Measurements from ENCODE around the gene AK3.

The AK3 gene

GRCh38 chr9:4706021-4706420, 35.0 kb downstream of the AK3 start:
- DNase-seq (ENCODE audit: low read depth) = no peak

DNA sequence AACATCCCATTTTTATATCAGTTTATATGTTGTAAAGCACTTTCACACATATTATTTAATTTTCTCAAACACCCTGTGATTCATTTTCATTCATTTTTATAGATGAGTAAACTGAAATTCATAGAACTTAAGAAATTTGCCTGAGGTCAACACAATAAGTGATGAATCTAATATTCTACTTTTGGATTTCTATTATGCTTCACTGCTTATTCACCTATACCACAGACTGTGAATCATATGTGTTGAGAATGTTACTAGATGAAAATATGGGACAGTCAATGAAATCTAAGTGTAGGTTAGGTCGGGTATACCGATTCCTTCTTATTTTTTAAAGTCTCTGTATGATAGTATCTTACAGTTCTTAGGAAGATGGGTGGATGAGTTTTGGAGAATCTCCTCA, 36.9 kb downstream of the AK3 start:
- DNase-seq (ENCODE audit: low read depth) = no peak

DNA sequence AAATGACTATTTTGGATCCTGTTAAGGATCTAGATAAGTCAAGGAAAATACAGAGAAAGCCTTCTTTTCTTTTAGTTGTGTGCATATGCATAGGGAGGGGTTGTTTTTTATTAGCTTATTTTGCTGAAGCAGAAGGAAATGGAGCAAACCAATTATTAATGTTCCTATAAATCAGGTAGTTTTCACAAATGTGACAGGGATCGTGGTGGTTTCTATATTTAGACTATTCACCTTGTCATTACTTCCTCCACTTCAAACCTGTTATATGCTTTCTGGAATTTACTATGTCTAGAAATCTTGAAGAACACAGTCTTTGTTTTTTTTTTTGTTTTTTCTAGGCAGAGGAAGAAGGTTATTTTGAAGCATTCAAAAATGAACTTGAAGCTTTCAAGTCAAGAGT, 39.5 kb downstream of the AK3 start:
- DNase-seq (ENCODE audit: low read depth) = no peak

GRCh38 chr9:4700932-4701331, 40.1 kb downstream of the AK3 start:
- peak; percentile 76 for DNase-seq (ENCODE audit: low read depth)

GRCh38 chr9:4700091-4700490, 40.9 kb downstream of the AK3 start:
- DNase-seq (ENCODE audit: low read depth) = peak; percentile 42

GRCh38 chr9:4691795-4692194, 49.2 kb downstream of the AK3 start:
- peak; percentile 69 for DNase-seq (ENCODE audit: low read depth)

DNA sequence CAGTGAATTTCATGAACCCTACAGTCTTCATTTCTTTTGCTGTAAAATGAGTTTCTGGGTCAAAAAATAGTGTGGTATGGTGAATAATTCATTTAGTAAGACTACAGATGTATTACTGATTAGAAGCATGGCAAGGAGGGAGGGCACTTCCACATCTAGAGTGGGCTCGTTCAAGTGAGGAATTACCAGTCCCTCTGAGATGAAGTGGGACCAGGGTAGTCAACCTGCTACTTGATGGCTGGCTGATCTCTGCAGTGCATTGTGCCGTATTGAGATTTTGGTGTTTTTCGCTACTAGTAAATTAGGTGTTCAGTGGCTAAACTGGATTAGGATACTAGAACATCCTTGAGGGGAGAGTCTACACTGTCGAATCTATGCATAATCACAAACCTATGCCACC, 50.9 kb downstream of the AK3 start:
- DNase-seq (ENCODE audit: low read depth) = no peak

DNA sequence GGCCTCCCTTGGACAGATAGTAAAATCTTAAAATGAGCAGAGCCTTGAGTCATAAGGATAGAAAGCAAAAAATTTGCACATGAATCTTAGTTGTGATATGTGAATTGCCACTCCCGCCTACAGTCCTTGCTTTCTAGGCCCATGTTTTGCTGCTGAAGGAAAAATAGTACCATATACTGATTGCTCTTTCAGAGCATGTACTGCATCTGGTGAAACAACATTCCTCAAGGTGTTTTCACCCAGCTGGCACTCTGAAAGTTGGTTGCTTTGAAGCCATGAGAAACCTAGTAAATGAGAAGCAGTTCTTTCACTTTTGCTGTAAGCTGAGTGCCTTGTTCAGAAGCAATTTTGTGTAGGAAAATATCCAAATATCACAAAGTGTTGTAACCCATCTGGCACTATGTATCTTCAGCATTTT, 51.3 kb downstream of the AK3 start:
- DNase-seq (ENCODE audit: low read depth) = no peak

- DNase-seq (ENCODE audit: low read depth) = no peak
Observed at GRCh38 chr9:4689021-4689420, 52.0 kb downstream of the AK3 start.

GRCh38 chr9:4686584-4686983, 54.4 kb downstream of the AK3 start:
- DNase-seq (ENCODE audit: low read depth) = no peak

DNA sequence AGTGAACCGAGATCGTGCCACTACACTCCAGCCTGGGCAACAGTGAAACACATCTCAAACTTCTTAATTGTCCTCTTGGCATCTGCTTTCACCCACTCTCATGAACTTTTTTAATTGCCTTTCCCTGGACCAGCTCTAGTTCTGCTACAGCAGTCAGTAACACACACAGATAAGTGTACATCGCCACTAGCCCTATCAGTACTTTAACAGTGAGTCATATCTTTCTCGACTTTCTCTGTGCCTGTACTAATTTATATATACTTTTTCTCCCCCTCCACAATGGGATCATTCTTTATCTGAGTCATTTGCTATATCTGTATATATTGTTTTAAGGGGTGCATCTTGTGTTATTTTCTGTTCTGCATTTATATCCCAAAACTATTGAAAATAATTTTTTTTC, 54.9 kb downstream of the AK3 start:
- DNase-seq (ENCODE audit: low read depth) = no peak

GRCh38 chr9:4684820-4685219, 56.2 kb downstream of the AK3 start:
- no peak for DNase-seq (ENCODE audit: low read depth)

GRCh38 chr9:4680750-4681149, 60.3 kb downstream of the AK3 start:
- DNase-seq (ENCODE audit: low read depth) = peak; percentile 37

- peak; percentile 30 for DNase-seq (ENCODE audit: low read depth)
Observed at GRCh38 chr9:4680173-4680525, 60.9 kb downstream of the AK3 start.

GRCh38 chr9:4679268-4680172, 61.5 kb downstream of the AK3 start, which contains the start of gene CDC37L1:
CDC37L1 (plus strand) TSS chr9:4679569; CDS start chr9:4679768, 199 bp downstream.
- peak; percentile 95 for DNase-seq (ENCODE audit: low read depth)

- peak; percentile 40 for DNase-seq (ENCODE audit: low read depth)
Observed at GRCh38 chr9:4678679-4679267, 62.2 kb downstream of the AK3 start.

DNA sequence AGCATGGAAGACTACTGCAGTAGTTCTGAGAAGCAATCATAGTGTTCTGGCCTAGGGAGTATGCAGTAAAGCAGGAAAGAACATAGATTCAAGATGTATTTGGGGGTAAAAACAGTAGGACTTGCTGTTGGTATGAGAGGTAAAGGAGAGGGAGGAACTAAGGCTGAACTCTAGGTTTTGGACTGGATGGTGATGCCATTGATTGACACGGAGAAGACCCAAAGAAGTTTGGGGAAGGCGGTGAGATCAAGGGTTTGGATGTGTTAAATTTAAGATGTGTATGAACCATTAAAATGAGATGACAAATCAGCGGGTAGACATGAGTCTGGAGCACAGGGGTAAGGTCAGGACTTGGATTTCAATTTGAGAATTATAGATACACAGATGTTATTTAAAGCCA, 63.6 kb downstream of the AK3 start:
- no peak for DNase-seq (ENCODE audit: low read depth)

DNA sequence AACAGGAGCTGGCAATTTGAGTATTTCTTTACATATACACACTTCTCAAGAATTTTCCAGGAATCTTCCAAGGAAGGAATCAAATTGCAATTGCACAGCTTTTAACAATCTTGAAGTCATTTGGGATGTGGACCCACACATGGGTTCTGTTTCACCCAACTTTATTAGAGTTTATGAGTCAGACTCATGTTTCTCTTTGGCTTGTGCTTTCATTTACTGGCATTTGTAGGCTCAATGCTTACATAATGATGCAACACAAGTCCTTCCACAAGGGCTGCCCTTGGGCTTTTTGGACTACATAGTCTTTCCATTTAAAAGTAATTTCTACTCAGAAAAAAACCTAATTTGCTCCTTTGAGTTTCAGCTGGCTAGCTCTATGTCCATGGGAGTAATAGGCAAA, 66.2 kb downstream of the AK3 start:
- DNase-seq (ENCODE audit: low read depth) = peak; percentile 89

GRCh38 chr9:4671737-4672136, 69.3 kb downstream of the AK3 start:
- no peak for DNase-seq (ENCODE audit: low read depth)

DNA sequence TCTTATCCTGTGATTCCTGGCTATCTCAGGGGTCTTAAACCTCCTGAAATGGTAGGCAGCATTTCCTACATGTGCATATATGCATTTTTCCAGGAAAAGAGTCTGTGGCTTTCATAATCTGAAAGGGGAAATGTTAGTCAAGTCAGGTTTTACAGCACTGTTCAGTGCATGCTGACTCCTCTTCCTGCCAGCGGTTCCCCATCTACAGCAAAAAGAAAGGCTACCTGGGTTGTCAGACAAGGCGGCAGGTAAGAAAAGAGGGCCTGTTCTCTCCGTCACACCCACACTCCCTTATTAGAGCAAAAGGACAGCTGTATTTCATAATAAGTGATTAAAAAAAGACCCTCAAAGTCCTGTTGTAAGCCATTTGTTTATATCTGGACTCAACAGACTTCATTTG, 70.4 kb downstream of the AK3 start:
- DNase-seq (ENCODE audit: low read depth) = no peak

DNA sequence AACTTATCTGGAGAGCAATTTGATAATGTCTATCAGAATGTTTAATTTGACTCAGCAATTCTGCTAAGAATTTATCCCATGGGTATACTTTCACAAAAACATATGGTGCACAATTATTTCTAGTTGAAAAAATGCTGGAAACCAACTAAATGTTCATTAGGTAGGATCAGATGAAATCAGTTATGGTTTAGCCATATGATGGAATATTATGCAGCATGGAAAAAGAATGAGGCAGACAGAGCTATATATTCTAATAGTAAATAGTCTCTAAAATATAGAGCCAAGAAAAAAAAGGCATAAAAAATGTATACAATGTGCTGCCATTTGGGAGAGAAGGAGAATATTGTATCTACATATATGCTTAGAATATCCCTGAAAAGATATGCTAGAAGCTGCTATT, 71.1 kb downstream of the AK3 start:
- no peak for DNase-seq (ENCODE audit: low read depth)

DNA sequence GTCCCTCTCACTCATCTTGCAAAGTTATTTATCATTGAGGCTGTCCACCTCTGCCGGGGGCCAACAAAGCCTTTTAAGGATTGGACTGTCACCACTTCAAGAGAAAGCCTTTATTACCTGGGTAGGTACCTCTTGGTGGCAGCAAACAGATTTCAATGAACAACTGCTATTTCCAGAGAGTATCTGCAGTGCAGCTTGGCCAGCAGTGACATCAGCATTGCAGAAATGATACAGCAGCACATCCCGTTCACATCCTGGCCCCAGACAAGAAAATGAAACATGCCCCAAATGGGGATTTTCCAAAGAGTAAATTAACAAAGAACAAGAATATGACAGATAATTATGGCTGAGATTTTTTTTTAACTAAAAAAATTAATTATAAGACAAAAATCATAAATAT, 72.4 kb downstream of the AK3 start:
- DNase-seq (ENCODE audit: low read depth) = no peak

DNA sequence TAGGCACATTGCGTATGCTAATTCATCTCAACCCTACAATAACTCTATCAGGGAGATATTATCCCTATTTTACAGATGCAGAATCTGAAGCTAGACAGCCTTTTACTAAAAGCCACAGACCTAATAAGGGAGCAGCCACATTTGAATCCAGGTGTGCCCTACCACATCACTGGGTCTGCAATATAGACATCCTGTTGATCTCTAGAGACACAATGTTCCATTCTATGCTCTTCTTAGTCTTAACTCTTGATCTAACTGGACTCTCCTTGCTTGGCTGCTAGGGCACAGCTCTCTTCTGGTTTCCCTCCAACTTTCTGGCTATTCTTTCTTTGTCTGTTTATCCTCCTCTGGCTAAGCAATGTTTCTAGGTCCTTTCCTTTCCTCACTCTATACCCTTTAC, 73.3 kb downstream of the AK3 start:
- no peak for DNase-seq (ENCODE audit: low read depth)

All from iris pigment epithelial cell (primary cell).